SK-N-SH (cell line): ENCODE measurements around the gene TEX44.

Source experiments
- GABPA ChIP-seq: IDR thresholded peaks from 2 replicates; pipeline ENCODE4 v1.4.0; 2012; ENCODE audit warnings: low read depth, mild to moderate bottlenecking
- POLR2AphosphoS5 ChIP-seq: IDR thresholded peaks from 2 replicates; pipeline ENCODE4 v1.6.1; 2012; ENCODE audit warnings: low read depth, low read length
- SIN3A ChIP-seq: IDR thresholded peaks from 2 replicates; pipeline ENCODE4 v1.6.1; 2012; ENCODE audit warnings: low read depth, mild to moderate bottlenecking, low read length, moderate library complexity, borderline replicate concordance
- SMC3 ChIP-seq: IDR thresholded peaks from 2 replicates; pipeline ENCODE4 v1.6.1; 2012; ENCODE audit warnings: low read depth, low read length, improper control_type of control experiment
- TAF1 ChIP-seq: IDR thresholded peaks from 2 replicates; pipeline ENCODE4 v1.6.1; 2012; ENCODE audit warnings: low read depth, mild to moderate bottlenecking, low read length, moderate library complexity, borderline replicate concordance
- YY1 ChIP-seq: IDR thresholded peaks from 2 replicates; pipeline ENCODE4 v1.4.0; 2012; ENCODE audit warnings: low read depth, mild to moderate bottlenecking
- TF ChIP-seq, protein P1 (sequence below): IDR thresholded peaks from 2 replicates; pipeline ENCODE4 v1.4.0; 2012; ENCODE audit warnings: low read depth
- TF ChIP-seq, protein P2 (sequence below): fragments of 200-600 bp; sonication (generic); IDR thresholded peaks from 2 replicates; pipeline ENCODE4 v1.6.1; 2017; ENCODE audit warnings: antibody characterized with exemption, mild to moderate bottlenecking, moderate library complexity
- TF ChIP-seq, protein P3 (sequence below): fragments of 150-350 bp; IDR thresholded peaks from 2 replicates; pipeline ENCODE4 v1.6.1; 2017; ENCODE audit warnings: antibody characterized with exemption, low read length, low read depth, borderline replicate concordance

DNA sequence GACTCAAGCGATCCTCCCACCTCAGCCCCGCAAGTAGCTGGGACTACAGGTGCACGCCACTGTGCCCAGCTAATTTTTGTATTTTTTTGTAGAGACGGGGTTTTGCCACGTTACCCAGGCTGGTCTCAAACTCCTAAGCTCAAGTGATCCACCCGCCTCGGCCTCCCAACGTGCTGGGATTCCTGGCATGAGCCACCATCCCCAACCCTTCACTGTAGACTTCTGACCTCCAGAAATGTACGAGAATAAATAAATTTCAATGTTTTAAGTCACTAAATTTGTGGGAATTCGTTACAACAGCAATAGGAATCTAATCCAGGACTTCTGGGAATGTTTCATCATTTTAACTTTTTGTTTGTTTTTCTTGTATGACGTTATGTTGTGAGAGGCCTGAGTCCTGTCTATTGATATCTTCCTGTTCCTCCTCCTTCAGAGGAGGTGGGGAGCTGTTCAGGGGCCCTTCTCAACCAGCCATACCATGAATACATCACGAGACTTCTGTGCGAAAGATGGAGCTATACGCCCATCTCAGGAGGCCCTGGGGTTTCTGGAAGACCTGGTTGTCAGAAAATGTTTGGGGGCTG, 40.0 kb downstream of the TEX44 start:
- no peak for TF ChIP-seq GABPA
- TF ChIP-seq SMC3 = no peak
- TF ChIP-seq, protein P1, sequence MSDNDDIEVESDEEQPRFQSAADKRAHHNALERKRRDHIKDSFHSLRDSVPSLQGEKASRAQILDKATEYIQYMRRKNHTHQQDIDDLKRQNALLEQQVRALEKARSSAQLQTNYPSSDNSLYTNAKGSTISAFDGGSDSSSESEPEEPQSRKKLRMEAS = no peak
- no peak for TF ChIP-seq POLR2AphosphoS5
- TF ChIP-seq SIN3A = no peak
- TF ChIP-seq, protein P2, sequence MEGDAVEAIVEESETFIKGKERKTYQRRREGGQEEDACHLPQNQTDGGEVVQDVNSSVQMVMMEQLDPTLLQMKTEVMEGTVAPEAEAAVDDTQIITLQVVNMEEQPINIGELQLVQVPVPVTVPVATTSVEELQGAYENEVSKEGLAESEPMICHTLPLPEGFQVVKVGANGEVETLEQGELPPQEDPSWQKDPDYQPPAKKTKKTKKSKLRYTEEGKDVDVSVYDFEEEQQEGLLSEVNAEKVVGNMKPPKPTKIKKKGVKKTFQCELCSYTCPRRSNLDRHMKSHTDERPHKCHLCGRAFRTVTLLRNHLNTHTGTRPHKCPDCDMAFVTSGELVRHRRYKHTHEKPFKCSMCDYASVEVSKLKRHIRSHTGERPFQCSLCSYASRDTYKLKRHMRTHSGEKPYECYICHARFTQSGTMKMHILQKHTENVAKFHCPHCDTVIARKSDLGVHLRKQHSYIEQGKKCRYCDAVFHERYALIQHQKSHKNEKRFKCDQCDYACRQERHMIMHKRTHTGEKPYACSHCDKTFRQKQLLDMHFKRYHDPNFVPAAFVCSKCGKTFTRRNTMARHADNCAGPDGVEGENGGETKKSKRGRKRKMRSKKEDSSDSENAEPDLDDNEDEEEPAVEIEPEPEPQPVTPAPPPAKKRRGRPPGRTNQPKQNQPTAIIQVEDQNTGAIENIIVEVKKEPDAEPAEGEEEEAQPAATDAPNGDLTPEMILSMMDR = no peak
- TF ChIP-seq TAF1 = no peak
- TF ChIP-seq YY1 = no peak
- TF ChIP-seq, protein P3, sequence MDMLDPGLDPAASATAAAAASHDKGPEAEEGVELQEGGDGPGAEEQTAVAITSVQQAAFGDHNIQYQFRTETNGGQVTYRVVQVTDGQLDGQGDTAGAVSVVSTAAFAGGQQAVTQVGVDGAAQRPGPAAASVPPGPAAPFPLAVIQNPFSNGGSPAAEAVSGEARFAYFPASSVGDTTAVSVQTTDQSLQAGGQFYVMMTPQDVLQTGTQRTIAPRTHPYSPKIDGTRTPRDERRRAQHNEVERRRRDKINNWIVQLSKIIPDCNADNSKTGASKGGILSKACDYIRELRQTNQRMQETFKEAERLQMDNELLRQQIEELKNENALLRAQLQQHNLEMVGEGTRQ = no peak
